SK-N-SH (cell line): Measurements from ENCODE around the gene STX16. TPM values are rescaled to one million over a fixed set of nuclear protein-coding genes. Genes with fewer than 3 reads are reported as not detected.

Source experiments
- CTCF ChIA-PET: fragments of 300-600, 350-600 bp; formaldehyde crosslinking; extraction: SDS; loops from one replicate; lab custom pipeline; 2021; lab: Yijun Ruan, JAX
- POLR2A ChIA-PET: fragments of 350-600 bp; sonication (Branson Sonifier 250); formaldehyde crosslinking; extraction: SDS; loops from one replicate; lab custom pipeline; 2020; ENCODE audit warnings: antibody characterized with exemption, inconsistent platforms; lab: Yijun Ruan, JAX
- DNase-seq: peaks from one replicate; pipeline ENCODE4 v3.0.0; 2012
- H2AFZ ChIP-seq: fragments of 200-600 bp; sonication (generic); 2 replicates; pipeline ENCODE4 v1.8.1; 2016; ENCODE audit warnings: antibody characterized with exemption, mild to moderate bottlenecking, low read depth
- H3F3A ChIP-seq: fragments of 200-600 bp; sonication (generic); replicated peaks from 2 replicates; pipeline ENCODE3; 2016; ENCODE audit warnings: antibody characterized with exemption, mild to moderate bottlenecking; ENCODE audit not compliant: insufficient read depth
- H3K27ac ChIP-seq, 2 experiments: fragments of 200-500 bp in 1 of 2; fragments of 200-600 bp in 1 of 2; sonication (Bioruptor generic) in 1 of 2; sonication (generic), shearing (Covaris generic) in 1 of 2; 2 replicates each; pipeline versions ENCODE4 v1.5.1 to v1.6.1; 2014 to 2016; ENCODE audit warnings: low read depth in 2 of 2, inconsistent platforms in 1 of 2, low read length in 1 of 2, mild to moderate bottlenecking in 1 of 2, mixed read lengths in 1 of 2
- H3K27me3 ChIP-seq: fragments of 200-600 bp; sonication (generic), shearing (Covaris generic); 2 replicates; pipeline ENCODE4 v1.6.1; 2016; ENCODE audit warnings: mixed run types; ENCODE audit not compliant: insufficient read depth
- H3K36me3 ChIP-seq, 2 experiments: fragments of 200-500 bp in 1 of 2; fragments of 200-600 bp in 1 of 2; sonication (Bioruptor generic) in 1 of 2; sonication (generic) in 1 of 2; replicated peaks in 1 of 2; 2 replicates each; pipeline versions ENCODE3 to v1.5.1; 2014 to 2016; ENCODE audit warnings: low read length in 1 of 2, mild to moderate bottlenecking in 1 of 2; ENCODE audit not compliant: insufficient read depth in 2 of 2, control insufficient read depth in 1 of 2
- H3K4me1 ChIP-seq, 2 experiments: fragments of 200-500 bp in 1 of 2; fragments of 200-600 bp in 1 of 2; sonication (Bioruptor generic) in 1 of 2; sonication (generic), shearing (Covaris generic) in 1 of 2; 2 replicates each; pipeline versions ENCODE4 v1.5.1 to v1.6.1; 2014 to 2016; ENCODE audit warnings: low read depth in 1 of 2, low read length in 1 of 2, mixed run types in 1 of 2; ENCODE audit not compliant: insufficient read depth in 2 of 2, control insufficient read depth in 1 of 2
- H3K4me2 ChIP-seq: fragments of 200-600 bp; sonication (generic), shearing (Covaris generic); 2 replicates; pipeline ENCODE4 v1.6.1; 2017; ENCODE audit warnings: mixed run types
- H3K4me3 ChIP-seq, 2 experiments: fragments of 200-500 bp in 1 of 2; fragments of 200-600 bp in 1 of 2; sonication (Bioruptor generic) in 1 of 2; sonication (generic), shearing (Covaris generic) in 1 of 2; 2 replicates each; pipeline versions ENCODE4 v1.5.1 to v1.8.1; 2014 to 2016; ENCODE audit warnings: low read depth in 2 of 2, inconsistent platforms in 1 of 2, low read length in 1 of 2, mild to moderate bottlenecking in 1 of 2, mixed read lengths in 1 of 2, moderate library complexity in 1 of 2
- H3K79me2 ChIP-seq: fragments of 200-600 bp; sonication (generic); 2 replicates; pipeline ENCODE4 v1.8.1; 2017; ENCODE audit warnings: mild to moderate bottlenecking; ENCODE audit not compliant: insufficient read depth
- H3K9ac ChIP-seq: fragments of 200-600 bp; sonication (generic); 2 replicates; pipeline ENCODE4 v1.6.1; 2017; ENCODE audit warnings: mixed run types
- H3K9me2 ChIP-seq: fragments of 200-600 bp; sonication (generic); 2 replicates; pipeline ENCODE4 v1.6.1; 2017; ENCODE audit warnings: mixed run types
- H3K9me3 ChIP-seq: fragments of 200-600 bp; sonication (generic); 2 replicates; pipeline ENCODE4 v1.6.1; 2017; ENCODE audit warnings: mixed run types, mild to moderate bottlenecking, moderate library complexity
- H4K20me1 ChIP-seq: fragments of 200-600 bp; sonication (generic); 2 replicates; pipeline ENCODE4 v1.6.1; 2017; ENCODE audit warnings: mild to moderate bottlenecking, mixed run types; ENCODE audit not compliant: insufficient read depth
- CHD2 ChIP-seq: fragments of 150-350 bp; IDR thresholded peaks from 2 replicates; pipeline ENCODE4 v1.6.1; 2018; ENCODE audit warnings: low read length; ENCODE audit not compliant: partially characterized antibody
- FOXJ3 ChIP-seq: sonication (generic); formaldehyde crosslinking; IDR thresholded peaks from 2 replicates; pipeline ENCODE4 v1.5.1; 2020; ENCODE audit warnings: mild to moderate bottlenecking, missing genetic modification reagents
- GATA2 ChIP-seq: sonication (generic); formaldehyde crosslinking; IDR thresholded peaks from 2 replicates; pipeline ENCODE4 v1.5.0; 2020; ENCODE audit warnings: mild to moderate bottlenecking, missing genetic modification reagents
- IRF3 ChIP-seq: fragments of 150-350 bp; IDR thresholded peaks from 2 replicates; pipeline ENCODE4 v1.6.1; 2016; ENCODE audit warnings: mild to moderate bottlenecking, low read depth, low read length
- JUND ChIP-seq: IDR thresholded peaks from 2 replicates; pipeline ENCODE4 v1.4.0; 2012
- MEF2A ChIP-seq: IDR thresholded peaks from 2 replicates; pipeline ENCODE4 v1.4.0; 2012; ENCODE audit warnings: low read depth, borderline replicate concordance
- MXI1 ChIP-seq: IDR thresholded peaks from 2 replicates; pipeline ENCODE4 v1.6.1; 2012; ENCODE audit warnings: mild to moderate bottlenecking, low read depth, low read length, improper control_type of control experiment
- NRF1 ChIP-seq: IDR thresholded peaks from 2 replicates; pipeline ENCODE4 v1.6.1; 2012; ENCODE audit warnings: low read depth, mild to moderate bottlenecking, low read length
- RAD21 ChIP-seq: IDR thresholded peaks from 2 replicates; pipeline ENCODE4 v1.6.1; 2012; ENCODE audit warnings: mild to moderate bottlenecking, low read length
- REST ChIP-seq: IDR thresholded peaks from 2 replicates; pipeline ENCODE4 v1.6.1; 2012; ENCODE audit warnings: mild to moderate bottlenecking, low read depth, low read length, moderate library complexity
- RFX5 ChIP-seq: IDR thresholded peaks from 2 replicates; pipeline ENCODE4 v1.6.1; 2012; ENCODE audit warnings: mild to moderate bottlenecking, improper control_type of control experiment, low read length
- RXRA ChIP-seq: IDR thresholded peaks from 2 replicates; pipeline ENCODE4 v1.4.0; 2012; ENCODE audit warnings: low read depth, mild to moderate bottlenecking, borderline replicate concordance
- SIN3A ChIP-seq: IDR thresholded peaks from 2 replicates; pipeline ENCODE4 v1.6.1; 2012; ENCODE audit warnings: low read depth, mild to moderate bottlenecking, low read length, moderate library complexity, borderline replicate concordance
- TCF12 ChIP-seq: IDR thresholded peaks from 2 replicates; pipeline ENCODE4 v1.4.0; 2012
- TEAD4 ChIP-seq: IDR thresholded peaks from 2 replicates; pipeline ENCODE4 v1.4.0; 2012; ENCODE audit warnings: mild to moderate bottlenecking, borderline replicate concordance; ENCODE audit not compliant: insufficient read depth
- USF1 ChIP-seq: IDR thresholded peaks from 2 replicates; pipeline ENCODE4 v1.4.0; 2012; ENCODE audit warnings: low read depth, borderline replicate concordance
- USF2 ChIP-seq: fragments of 150-350 bp; IDR thresholded peaks from 2 replicates; pipeline ENCODE4 v1.6.1; 2017; ENCODE audit warnings: antibody characterized with exemption, low read length, low read depth, borderline replicate concordance
- YY1 ChIP-seq: IDR thresholded peaks from 2 replicates; pipeline ENCODE4 v1.4.0; 2012; ENCODE audit warnings: low read depth, mild to moderate bottlenecking
- WGBS: methylation state at CpG from one replicate; pipeline ENCODE4 v1.1.6; 2017; ENCODE audit warnings: low lambda C conversion rate; 5-methylcytosine and 5-hydroxymethylcytosine counted together
- polyA plus RNA-seq, 3 experiments: library from polyadenylated mRNA; depleted of rRNA; stranded (reverse); fragments of >200 nt; gene quantifications; 2 replicates each; pipeline ENCODE4 v1.2.3, GENCODE V29; 2012
- TF ChIP-seq, protein P1 (sequence below): fragments of 200-600 bp; sonication (generic); IDR thresholded peaks from 2 replicates; pipeline ENCODE4 v1.6.1; 2017; ENCODE audit warnings: antibody characterized with exemption, mild to moderate bottlenecking, moderate library complexity
- TF ChIP-seq, protein P2 (sequence below): IDR thresholded peaks from 2 replicates; pipeline ENCODE4 v1.4.0; 2012; ENCODE audit warnings: low read depth

Gene STX16
- polyA plus RNA-seq, 1 of the 3 experiments (the other 2 are of a cell fraction), result 63.8 TPM

GRCh38 chr20:58693226-58694006 is 42.3 kb downstream of the STX16 start:
- TF ChIP-seq USF1 (no peak), FOXJ3 (no peak), USF2 (no peak), RAD21 (no peak), RXRA (no peak), NRF1 (no peak), SIN3A (no peak), IRF3 (no peak), TEAD4 (no peak), JUND (no peak), TCF12 (no peak), MEF2A (no peak), CHD2 (no peak), GATA2 (no peak), RFX5 (no peak), MXI1 (no peak), YY1 (no peak), REST (no peak)
- TF ChIP-seq, protein P1, sequence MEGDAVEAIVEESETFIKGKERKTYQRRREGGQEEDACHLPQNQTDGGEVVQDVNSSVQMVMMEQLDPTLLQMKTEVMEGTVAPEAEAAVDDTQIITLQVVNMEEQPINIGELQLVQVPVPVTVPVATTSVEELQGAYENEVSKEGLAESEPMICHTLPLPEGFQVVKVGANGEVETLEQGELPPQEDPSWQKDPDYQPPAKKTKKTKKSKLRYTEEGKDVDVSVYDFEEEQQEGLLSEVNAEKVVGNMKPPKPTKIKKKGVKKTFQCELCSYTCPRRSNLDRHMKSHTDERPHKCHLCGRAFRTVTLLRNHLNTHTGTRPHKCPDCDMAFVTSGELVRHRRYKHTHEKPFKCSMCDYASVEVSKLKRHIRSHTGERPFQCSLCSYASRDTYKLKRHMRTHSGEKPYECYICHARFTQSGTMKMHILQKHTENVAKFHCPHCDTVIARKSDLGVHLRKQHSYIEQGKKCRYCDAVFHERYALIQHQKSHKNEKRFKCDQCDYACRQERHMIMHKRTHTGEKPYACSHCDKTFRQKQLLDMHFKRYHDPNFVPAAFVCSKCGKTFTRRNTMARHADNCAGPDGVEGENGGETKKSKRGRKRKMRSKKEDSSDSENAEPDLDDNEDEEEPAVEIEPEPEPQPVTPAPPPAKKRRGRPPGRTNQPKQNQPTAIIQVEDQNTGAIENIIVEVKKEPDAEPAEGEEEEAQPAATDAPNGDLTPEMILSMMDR, result no peak
- TF ChIP-seq, protein P2, sequence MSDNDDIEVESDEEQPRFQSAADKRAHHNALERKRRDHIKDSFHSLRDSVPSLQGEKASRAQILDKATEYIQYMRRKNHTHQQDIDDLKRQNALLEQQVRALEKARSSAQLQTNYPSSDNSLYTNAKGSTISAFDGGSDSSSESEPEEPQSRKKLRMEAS, result no peak
- no peaks in the 10 kb centered on the region for H3K9me2 ChIP-seq
- POLR2A ChIA-PET, result no interaction called here
- H3K27me3 ChIP-seq, result no peaks in the 10 kb centered on the region
- no peak overlapping the region for H2AFZ ChIP-seq
- H3K4me2 ChIP-seq, result no peak overlapping the region
- no peak for DNase-seq
- no peaks in the 10 kb centered on the region for H3K36me3 ChIP-seq
- H3K4me3 ChIP-seq, result no peak overlapping the region
- H3K9me3 ChIP-seq, result no peaks in the 10 kb centered on the region
- WGBS, result 91% methylated on average over 17 of the region's 51 CpGs
- CTCF ChIA-PET, result no interaction called here
- H3K9ac ChIP-seq, result no peak overlapping the region
- no peaks in the 10 kb centered on the region; a peak in 1 of 4 replicates for H3K4me1 ChIP-seq
- no peaks in the 10 kb centered on the region for H4K20me1 ChIP-seq
- no peaks in the 10 kb centered on the region for H3F3A ChIP-seq
- H3K27ac ChIP-seq, result no peak overlapping the region
- no peaks in the 10 kb centered on the region for H3K79me2 ChIP-seq
